HG03159 (cell line): ENCODE results near the gene OR11H1.
"Not testable (repeated sequence)": the region's sequence is repeated elsewhere in the genome, so short reads cannot be mapped to it uniquely, and the experiment has no call there.

Experiments
- ATAC-seq: cut with Tn5 transposase; IDR thresholded peaks from one replicate; pipeline ENCODE4 v1.9.1; 2021; ENCODE audit warnings: mild to moderate bottlenecking, moderate library complexity; ENCODE audit not compliant: unreplicated experiment

The OR11H1 gene

GRCh38 chr22:15527892-15528291 is at the start of gene OR11H1:
Gene OR11H1, plus strand, starts transcription at chr22:15528192. Its CDS starts 0 bp downstream, at chr22:15528192.
- not testable (repeated sequence) for ATAC-seq

- ATAC-seq = not testable (repeated sequence)
Observed at GRCh38 chr22:15509967-15510366, 18.0 kb upstream of the OR11H1 start.

DNA sequence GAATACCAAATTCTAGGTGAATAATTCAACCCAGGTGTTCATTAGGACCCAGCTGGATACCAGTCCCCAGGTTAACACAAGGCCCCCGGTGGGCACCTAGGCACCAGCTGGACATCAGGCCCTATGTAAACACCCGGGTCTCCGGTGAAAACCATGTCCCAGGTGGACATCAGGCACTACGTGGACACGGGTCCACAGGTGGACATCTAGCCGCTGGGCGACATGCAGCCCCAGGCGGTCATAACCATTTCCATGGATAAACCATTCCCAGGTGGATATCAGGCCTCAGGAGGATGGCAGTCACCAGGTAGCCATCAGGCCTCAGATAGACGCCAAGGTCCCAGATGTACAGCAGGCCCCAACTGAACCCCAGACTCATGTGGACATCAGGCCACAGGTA is 12.1 kb upstream of the OR11H1 start:
- ATAC-seq = not testable (repeated sequence)

DNA sequence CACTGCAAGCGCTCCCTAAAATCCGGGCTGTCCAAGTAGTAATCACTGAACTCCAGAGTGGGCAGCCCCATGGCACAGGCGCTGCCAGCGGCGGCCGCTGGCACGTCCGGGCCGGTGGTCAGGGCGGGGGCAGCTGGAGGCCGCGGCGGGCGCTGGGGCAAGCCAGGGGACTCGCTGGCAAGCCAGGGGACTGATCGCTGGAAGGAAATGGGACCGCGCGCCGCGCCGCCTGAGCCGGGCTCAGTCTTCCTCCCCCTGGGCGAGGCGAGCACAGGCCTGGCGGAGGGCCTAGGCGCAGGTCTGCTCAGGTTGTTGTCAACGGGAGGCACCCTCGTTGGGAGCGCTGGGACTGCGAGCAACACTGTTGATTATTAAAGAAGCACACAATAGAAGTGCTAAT is 25.8 kb downstream of the OR11H1 start:
- ATAC-seq = not testable (repeated sequence)

DNA sequence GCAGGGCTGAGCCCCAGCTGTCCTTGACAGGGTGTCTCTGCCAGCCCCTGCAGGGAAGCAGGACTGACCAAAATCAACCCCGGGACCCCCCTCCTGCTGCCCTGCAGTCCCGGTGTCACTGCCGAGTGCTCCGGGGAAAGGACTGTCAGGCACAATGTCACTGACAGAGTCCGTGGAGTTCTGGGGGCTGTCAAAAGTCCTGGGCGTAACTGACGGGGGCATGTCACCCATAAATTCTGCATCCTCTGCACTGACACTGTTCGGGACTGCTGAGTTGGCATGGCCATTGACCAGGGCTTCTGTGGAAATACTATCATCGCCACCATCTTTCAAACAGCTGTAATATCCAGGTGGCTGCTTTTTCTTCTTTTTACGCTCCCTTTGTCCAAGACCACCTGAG is 35.5 kb downstream of the OR11H1 start:
- not testable (repeated sequence) for ATAC-seq

DNA sequence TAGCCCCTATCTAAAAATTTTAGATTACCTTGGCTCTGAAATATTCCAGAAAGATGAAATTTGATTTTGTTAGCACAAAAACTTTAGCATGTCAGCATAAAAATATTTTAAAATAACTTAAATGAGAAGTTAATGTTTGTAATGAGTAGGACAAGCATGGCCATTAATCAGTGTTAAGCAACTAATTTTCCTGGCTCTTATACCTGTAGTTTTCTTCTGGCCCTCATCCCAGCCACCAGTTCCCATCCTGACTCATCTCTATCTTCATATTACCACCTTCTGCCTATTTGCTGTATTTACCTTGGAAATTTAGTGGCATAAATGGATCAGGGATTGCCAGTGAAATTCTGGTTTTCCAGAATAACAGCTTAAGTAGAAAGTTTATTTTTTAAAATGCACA is 37.1 kb downstream of the OR11H1 start:
- not testable (repeated sequence) for ATAC-seq
